GM12878 (cell line): ENCODE results near the gene FBXL19. TPM values are rescaled to one million over a fixed set of nuclear protein-coding genes. Genes with fewer than 3 reads are reported as not detected.

Experiments
- BACH1 ChIP-seq: fragments of 450-650 bp; IDR thresholded peaks from 2 replicates; pipeline ENCODE4 v1.6.1; 2017; ENCODE audit warnings: mild to moderate bottlenecking, borderline replicate concordance
- CBX3 ChIP-seq: fragments of 200-600 bp; sonication (generic); IDR thresholded peaks from 2 replicates; pipeline ENCODE4 v1.6.1; 2016; ENCODE audit warnings: low read depth, borderline replicate concordance
- LARP7 ChIP-seq: fragments of 450-650 bp; IDR thresholded peaks from 2 replicates; pipeline ENCODE4 v1.6.1; 2017; ENCODE audit warnings: mild to moderate bottlenecking
- MTA3 ChIP-seq: IDR thresholded peaks from 2 replicates; pipeline ENCODE4 v1.6.1; 2012; ENCODE audit warnings: low read length, inconsistent platforms, borderline replicate concordance
- MXI1 ChIP-seq: fragments of 150-350 bp; IDR thresholded peaks from 2 replicates; pipeline ENCODE4 v1.6.1; 2011; ENCODE audit warnings: low read depth, mild to moderate bottlenecking, inconsistent platforms, low read length, improper control_type of control experiment
- MYC ChIP-seq: IDR thresholded peaks from 2 replicates; pipeline ENCODE4 v1.6.1; 2011; ENCODE audit warnings: mild to moderate bottlenecking, low read length, moderate library complexity, inconsistent platforms; ENCODE audit not compliant: insufficient read depth, insufficient replicate concordance, insufficient read length, severe bottlenecking
- RAD51 ChIP-seq: fragments of 450-650 bp; IDR thresholded peaks from 2 replicates; pipeline ENCODE4 v1.6.1; 2016; ENCODE audit warnings: moderate library complexity, mild to moderate bottlenecking, inconsistent platforms
- RCOR1 ChIP-seq: conservative IDR thresholded peaks from 2 replicates; pipeline ENCODE4 v1.6.1; 2012; ENCODE audit warnings: low read depth, low read length, improper control_type of control experiment
- TCF7 ChIP-seq: IDR thresholded peaks from 2 replicates; pipeline ENCODE4 v1.6.1; 2014; ENCODE audit warnings: antibody characterized with exemption, borderline replicate concordance
- ZNF217 ChIP-seq: fragments of 450-650 bp; IDR thresholded peaks from 2 replicates; pipeline ENCODE4 v1.6.1; 2017; ENCODE audit warnings: antibody characterized with exemption, mild to moderate bottlenecking
- polyA plus RNA-seq, 11 experiments: library from polyadenylated mRNA; depleted of rRNA in 4 of 11; unstranded in 6 of 11; stranded (reverse) in 5 of 11; fragments of >200 nt; fragmentation: Nextera tagmentation in 4 of 11; fragmentation: Illumina TruSeq in 1 of 11; extraction: Ambion mirVana in 4 of 11; extraction: Trizol in 1 of 11; gene quantifications; 1 replicate in 1 of 11; 2 replicates in 10 of 11; pipeline versions ENCODE4 v1.2.1 to v1.2.3, GENCODE V29; 2011 to 2016; ENCODE audit warnings: inconsistent platforms in 2 of 11, missing spikeins in 2 of 11, low read depth in 1 of 11
- total RNA-seq, 4 experiments: library from RNA; depleted of rRNA in 3 of 4; stranded (reverse); fragments of >200 nt in 3 of 4; fragmentation: Illumina TruSeq in 1 of 4; extraction: Trizol in 1 of 4; gene quantifications; 2 replicates each; pipeline versions ENCODE4 v1.2.1 to v1.2.3, GENCODE V29; 2013 to 2021
- TF ChIP-seq, protein P1 (sequence below): fragments of 450-650 bp; IDR thresholded peaks from 2 replicates; pipeline ENCODE4 v1.6.1; 2014; ENCODE audit warnings: mild to moderate bottlenecking
- TF ChIP-seq, protein P2 (sequence below): fragments of 450-650 bp; IDR thresholded peaks from 2 replicates; pipeline ENCODE4 v1.6.1; 2018; ENCODE audit warnings: borderline replicate concordance, mild to moderate bottlenecking; ENCODE audit not compliant: partially characterized antibody
- TF ChIP-seq, protein P3 (sequence below): IDR thresholded peaks from 2 replicates; pipeline ENCODE4 v1.6.1; 2011; ENCODE audit warnings: borderline replicate concordance, low read depth, mild to moderate bottlenecking, moderate library complexity, mixed read lengths, low read length; ENCODE audit not compliant: insufficient read depth; ENCODE audit errors: extremely low read length
- TF ChIP-seq, protein P4 (sequence below): fragments of 450-650 bp; formaldehyde crosslinking; IDR thresholded peaks from 2 replicates; pipeline ENCODE4 v1.4.0; 2020; ENCODE audit warnings: mild to moderate bottlenecking, moderate library complexity
- TF ChIP-seq, protein P5 (sequence below): fragments of 450-650 bp; IDR thresholded peaks from 2 replicates; pipeline ENCODE4 v1.6.1; 2017; ENCODE audit warnings: mild to moderate bottlenecking, moderate library complexity

Gene FBXL19
- total and polyA plus RNA-seq, 10 of the 15 experiments (the other 5 are each of a cell fraction or from before 2014, with no cell fraction given), result 0.02 to 32.1 (median 6.8) TPM; not detected in 1

DNA sequence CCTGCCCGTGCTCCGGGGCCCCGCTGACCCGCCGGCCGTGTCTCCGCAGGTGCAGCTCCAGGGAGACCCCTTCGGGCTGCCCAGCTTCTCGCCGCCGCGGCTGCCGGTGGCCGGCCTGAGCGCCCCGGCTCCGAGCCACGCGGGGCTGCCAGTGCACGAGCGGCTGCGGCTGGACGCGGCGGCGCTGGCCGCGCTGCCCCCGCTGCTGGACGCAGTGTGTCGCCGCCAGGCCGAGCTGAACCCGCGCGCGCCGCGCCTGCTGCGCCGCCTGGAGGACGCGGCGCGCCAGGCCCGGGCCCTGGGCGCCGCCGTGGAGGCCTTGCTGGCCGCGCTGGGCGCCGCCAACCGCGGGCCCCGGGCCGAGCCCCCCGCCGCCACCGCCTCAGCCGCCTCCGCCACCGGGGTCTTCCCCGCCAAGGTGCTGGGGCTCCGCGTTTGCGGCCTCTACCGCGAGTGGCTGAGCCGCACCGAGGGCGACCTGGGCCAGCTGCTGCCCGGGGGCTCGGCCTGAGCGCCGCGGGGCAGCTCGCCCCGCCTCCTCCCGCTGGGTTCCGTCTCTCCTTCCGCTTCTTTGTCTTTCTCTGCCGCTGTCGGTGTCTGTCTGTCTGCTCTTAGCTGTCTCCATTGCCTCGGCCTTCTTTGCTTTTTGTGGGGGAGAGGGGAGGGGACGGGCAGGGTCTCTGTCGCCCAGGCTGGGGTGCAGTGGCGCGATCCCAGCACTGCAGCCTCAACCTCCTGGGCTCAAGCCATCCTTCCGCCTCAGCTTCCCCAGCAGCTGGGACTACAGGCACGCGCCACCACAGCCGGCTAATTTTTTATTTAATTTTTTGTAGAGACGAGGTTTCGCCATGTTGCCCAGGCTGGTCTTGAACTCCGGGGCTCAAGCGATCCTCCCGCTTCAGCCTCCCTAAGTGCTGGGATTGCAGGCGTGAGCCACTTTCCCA is 21.1 kb upstream of the FBXL19 start (continued):
- TF ChIP-seq, protein P1, sequence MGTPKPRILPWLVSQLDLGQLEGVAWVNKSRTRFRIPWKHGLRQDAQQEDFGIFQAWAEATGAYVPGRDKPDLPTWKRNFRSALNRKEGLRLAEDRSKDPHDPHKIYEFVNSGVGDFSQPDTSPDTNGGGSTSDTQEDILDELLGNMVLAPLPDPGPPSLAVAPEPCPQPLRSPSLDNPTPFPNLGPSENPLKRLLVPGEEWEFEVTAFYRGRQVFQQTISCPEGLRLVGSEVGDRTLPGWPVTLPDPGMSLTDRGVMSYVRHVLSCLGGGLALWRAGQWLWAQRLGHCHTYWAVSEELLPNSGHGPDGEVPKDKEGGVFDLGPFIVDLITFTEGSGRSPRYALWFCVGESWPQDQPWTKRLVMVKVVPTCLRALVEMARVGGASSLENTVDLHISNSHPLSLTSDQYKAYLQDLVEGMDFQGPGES, result no peak
- TF ChIP-seq, protein P2, sequence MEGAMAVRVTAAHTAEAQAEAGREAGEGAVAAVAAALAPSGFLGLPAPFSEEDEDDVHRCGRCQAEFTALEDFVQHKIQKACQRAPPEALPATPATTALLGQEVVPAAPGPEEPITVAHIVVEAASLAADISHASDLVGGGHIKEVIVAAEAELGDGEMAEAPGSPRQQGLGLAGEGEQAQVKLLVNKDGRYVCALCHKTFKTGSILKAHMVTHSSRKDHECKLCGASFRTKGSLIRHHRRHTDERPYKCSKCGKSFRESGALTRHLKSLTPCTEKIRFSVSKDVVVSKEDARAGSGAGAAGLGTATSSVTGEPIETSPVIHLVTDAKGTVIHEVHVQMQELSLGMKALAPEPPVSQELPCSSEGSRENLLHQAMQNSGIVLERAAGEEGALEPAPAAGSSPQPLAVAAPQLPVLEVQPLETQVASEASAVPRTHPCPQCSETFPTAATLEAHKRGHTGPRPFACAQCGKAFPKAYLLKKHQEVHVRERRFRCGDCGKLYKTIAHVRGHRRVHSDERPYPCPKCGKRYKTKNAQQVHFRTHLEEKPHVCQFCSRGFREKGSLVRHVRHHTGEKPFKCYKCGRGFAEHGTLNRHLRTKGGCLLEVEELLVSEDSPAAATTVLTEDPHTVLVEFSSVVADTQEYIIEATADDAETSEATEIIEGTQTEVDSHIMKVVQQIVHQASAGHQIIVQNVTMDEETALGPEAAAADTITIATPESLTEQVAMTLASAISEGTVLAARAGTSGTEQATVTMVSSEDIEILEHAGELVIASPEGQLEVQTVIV, result no peak
- TF ChIP-seq, protein P3, sequence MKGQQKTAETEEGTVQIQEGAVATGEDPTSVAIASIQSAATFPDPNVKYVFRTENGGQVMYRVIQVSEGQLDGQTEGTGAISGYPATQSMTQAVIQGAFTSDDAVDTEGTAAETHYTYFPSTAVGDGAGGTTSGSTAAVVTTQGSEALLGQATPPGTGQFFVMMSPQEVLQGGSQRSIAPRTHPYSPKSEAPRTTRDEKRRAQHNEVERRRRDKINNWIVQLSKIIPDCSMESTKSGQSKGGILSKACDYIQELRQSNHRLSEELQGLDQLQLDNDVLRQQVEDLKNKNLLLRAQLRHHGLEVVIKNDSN, result no peak
- TF ChIP-seq, protein P4, sequence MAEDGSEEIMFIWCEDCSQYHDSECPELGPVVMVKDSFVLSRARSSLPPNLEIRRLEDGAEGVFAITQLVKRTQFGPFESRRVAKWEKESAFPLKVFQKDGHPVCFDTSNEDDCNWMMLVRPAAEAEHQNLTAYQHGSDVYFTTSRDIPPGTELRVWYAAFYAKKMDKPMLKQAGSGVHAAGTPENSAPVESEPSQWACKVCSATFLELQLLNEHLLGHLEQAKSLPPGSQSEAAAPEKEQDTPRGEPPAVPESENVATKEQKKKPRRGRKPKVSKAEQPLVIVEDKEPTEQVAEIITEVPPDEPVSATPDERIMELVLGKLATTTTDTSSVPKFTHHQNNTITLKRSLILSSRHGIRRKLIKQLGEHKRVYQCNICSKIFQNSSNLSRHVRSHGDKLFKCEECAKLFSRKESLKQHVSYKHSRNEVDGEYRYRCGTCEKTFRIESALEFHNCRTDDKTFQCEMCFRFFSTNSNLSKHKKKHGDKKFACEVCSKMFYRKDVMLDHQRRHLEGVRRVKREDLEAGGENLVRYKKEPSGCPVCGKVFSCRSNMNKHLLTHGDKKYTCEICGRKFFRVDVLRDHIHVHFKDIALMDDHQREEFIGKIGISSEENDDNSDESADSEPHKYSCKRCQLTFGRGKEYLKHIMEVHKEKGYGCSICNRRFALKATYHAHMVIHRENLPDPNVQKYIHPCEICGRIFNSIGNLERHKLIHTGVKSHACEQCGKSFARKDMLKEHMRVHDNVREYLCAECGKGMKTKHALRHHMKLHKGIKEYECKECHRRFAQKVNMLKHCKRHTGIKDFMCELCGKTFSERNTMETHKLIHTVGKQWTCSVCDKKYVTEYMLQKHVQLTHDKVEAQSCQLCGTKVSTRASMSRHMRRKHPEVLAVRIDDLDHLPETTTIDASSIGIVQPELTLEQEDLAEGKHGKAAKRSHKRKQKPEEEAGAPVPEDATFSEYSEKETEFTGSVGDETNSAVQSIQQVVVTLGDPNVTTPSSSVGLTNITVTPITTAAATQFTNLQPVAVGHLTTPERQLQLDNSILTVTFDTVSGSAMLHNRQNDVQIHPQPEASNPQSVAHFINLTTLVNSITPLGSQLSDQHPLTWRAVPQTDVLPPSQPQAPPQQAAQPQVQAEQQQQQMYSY (CRISPR knock-in tag), result no peak
- TF ChIP-seq BACH1, result 0 out of 2 replicates have a peak, but pooled peaks have one; percentile 65
- no peak for TF ChIP-seq MYC
- no peak for TF ChIP-seq TCF7
- 0 out of 2 replicates have a peak, but pooled peaks have one; percentile 66 for TF ChIP-seq LARP7
- TF ChIP-seq ZNF217, result no peak
- no peak for TF ChIP-seq CBX3
- peak; percentile 51; the same call in 1 of the 2 replicates for TF ChIP-seq MXI1
- TF ChIP-seq, protein P5, sequence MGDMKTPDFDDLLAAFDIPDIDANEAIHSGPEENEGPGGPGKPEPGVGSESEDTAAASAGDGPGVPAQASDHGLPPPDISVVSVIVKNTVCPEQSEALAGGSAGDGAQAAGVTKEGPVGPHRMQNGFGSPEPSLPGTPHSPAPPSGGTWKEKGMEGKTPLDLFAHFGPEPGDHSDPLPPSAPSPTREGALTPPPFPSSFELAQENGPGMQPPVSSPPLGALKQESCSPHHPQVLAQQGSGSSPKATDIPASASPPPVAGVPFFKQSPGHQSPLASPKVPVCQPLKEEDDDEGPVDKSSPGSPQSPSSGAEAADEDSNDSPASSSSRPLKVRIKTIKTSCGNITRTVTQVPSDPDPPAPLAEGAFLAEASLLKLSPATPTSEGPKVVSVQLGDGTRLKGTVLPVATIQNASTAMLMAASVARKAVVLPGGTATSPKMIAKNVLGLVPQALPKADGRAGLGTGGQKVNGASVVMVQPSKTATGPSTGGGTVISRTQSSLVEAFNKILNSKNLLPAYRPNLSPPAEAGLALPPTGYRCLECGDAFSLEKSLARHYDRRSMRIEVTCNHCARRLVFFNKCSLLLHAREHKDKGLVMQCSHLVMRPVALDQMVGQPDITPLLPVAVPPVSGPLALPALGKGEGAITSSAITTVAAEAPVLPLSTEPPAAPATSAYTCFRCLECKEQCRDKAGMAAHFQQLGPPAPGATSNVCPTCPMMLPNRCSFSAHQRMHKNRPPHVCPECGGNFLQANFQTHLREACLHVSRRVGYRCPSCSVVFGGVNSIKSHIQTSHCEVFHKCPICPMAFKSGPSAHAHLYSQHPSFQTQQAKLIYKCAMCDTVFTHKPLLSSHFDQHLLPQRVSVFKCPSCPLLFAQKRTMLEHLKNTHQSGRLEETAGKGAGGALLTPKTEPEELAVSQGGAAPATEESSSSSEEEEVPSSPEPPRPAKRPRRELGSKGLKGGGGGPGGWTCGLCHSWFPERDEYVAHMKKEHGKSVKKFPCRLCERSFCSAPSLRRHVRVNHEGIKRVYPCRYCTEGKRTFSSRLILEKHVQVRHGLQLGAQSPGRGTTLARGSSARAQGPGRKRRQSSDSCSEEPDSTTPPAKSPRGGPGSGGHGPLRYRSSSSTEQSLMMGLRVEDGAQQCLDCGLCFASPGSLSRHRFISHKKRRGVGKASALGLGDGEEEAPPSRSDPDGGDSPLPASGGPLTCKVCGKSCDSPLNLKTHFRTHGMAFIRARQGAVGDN, result 0 out of 2 replicates have a peak, but pooled peaks have one; percentile 39
- TF ChIP-seq RAD51, result no peak
- no peak for TF ChIP-seq RCOR1
- TF ChIP-seq MTA3, result no peak
